ENCODE measurements around the gene C1orf167.

Gene C1orf167

GRCh38 chr1:11838349-11839272 is 76.6 kb downstream of the C1orf167 start:
- H3K27me3 ChIP-seq (ENCODE audit: control insufficient read depth, insufficient read depth, low read length), result no peaks in the 10 kb centered on the region
- H3K9ac ChIP-seq (ENCODE audit: low read depth, low read length), result no peak overlapping the region
- H3K4me3 ChIP-seq (ENCODE audit: low read depth, low read length), result no peak overlapping the region
- H3K4me1 ChIP-seq (ENCODE audit: control insufficient read depth, insufficient read depth, low read length), result no peaks in the 10 kb centered on the region
- peaks cover 78% of the 10 kb centered on the region for H3K36me3 ChIP-seq (ENCODE audit: control insufficient read depth, insufficient read depth, low read length)
- no peaks in the 10 kb centered on the region for H3K9me3 ChIP-seq (ENCODE audit: control insufficient read depth, insufficient read depth, low read length)

All from iPS-15b (cell line).